Body of pancreas (tissue), 4 donors: Measurements from ENCODE around the gene SLC12A9.

ENCODE experiments used
- CTCF ChIP-seq, 7 experiments: fragments of 450-650 bp in 4 of 7; fragments of 200-600 bp in 3 of 7; sonication (generic) in 3 of 7; IDR thresholded peaks; one replicate each; pipeline ENCODE4 v1.5.1; 2016 to 2019; ENCODE audit warnings: antibody characterized with exemption in 7 of 7
- POLR2A ChIP-seq, 3 donors: fragments of 450-650 bp; IDR thresholded peaks; one replicate each; pipeline ENCODE4 v1.6.1; 2016; ENCODE audit warnings: antibody characterized with exemption in 3 of 3, mild to moderate bottlenecking in 2 of 3

GRCh38 chr7:100817097-100817496 is 35.4 kb upstream of the SLC12A9 start:
- TF ChIP-seq CTCF (IDR thresholded peaks at IDR 0.05) (no peak), POLR2A (IDR thresholded peaks at IDR 0.05) (no peak)
